HepG2 (cell line): Measurements from ENCODE around the gene ITPR1. TPM values are rescaled to one million over a fixed set of nuclear protein-coding genes. Genes with fewer than 3 reads are reported as not detected.

Experiments used
- ATAC-seq: fragments of 200-7000 bp; cut with Tn5 transposase; 3 replicates; pipeline ENCODE4 v1.9.1; 2020; ENCODE audit warnings: mild to moderate bottlenecking, moderate library complexity
- BruUV-seq: library from RNA; stranded (reverse); fragments of 400-500 nt; replicated peaks from 2 replicates; lab custom pipeline; 2021; lab: Mats Ljungman, UMichigan
- CTCF ChIA-PET: fragments of 300-600 bp; formaldehyde crosslinking; extraction: SDS; loops from one replicate; lab custom pipeline; 2021; ENCODE audit warnings: low total read pairs, inconsistent platforms, low intra/inter-chr PET ratio; lab: Yijun Ruan, JAX
- POLR2A ChIA-PET: fragments of 350-600 bp; sonication (Branson Sonifier 250); formaldehyde crosslinking; loops from one replicate; lab custom pipeline; 2020; ENCODE audit warnings: antibody characterized with exemption, inconsistent platforms; lab: Yijun Ruan, JAX
- DNase-seq: peaks from one replicate; pipeline ENCODE4 v3.0.0-alpha.2; 2015; ENCODE audit warnings: low spot score
- FAIRE-seq: peaks from 3 replicates; lab custom pipeline; 2011; peaks lifted over from hg19 to GRCh38; lab: Jason Lieb, UNC
- H2AFZ ChIP-seq: one replicate; pipeline ENCODE4 v1.6.1; 2011; ENCODE audit warnings: low read length, inconsistent platforms
- H3K27ac ChIP-seq: fragments of 300-600 bp; 3 replicates; pipeline ENCODE4 v1.8.0; 2011; ENCODE audit warnings: mixed run types, mild to moderate bottlenecking, mixed read lengths, low read length, inconsistent platforms; ENCODE audit not compliant: insufficient read depth; ENCODE audit errors: extremely low read length
- H3K27me3 ChIP-seq, 2 experiments: fragments of 200-600 bp in 1 of 2; 2 replicates in 1 of 2; 3 replicates in 1 of 2; pipeline versions ENCODE4 v1.6.0 to v1.8.0; 2011; ENCODE audit warnings: low read length in 2 of 2, mild to moderate bottlenecking in 2 of 2, moderate library complexity in 2 of 2, inconsistent platforms in 1 of 2; ENCODE audit not compliant: insufficient read depth in 2 of 2, control insufficient read depth in 1 of 2
- H3K36me3 ChIP-seq, 2 experiments: fragments of 200-600 bp in 1 of 2; replicated peaks in 1 of 2; 2 replicates in 1 of 2; 3 replicates in 1 of 2; pipeline versions ENCODE4 v1.5.1 to v1.8.0; 2011; ENCODE audit warnings: low read length in 2 of 2, inconsistent platforms in 1 of 2; ENCODE audit not compliant: insufficient read depth in 2 of 2, control insufficient read depth in 1 of 2
- H3K4me1 ChIP-seq: 2 replicates; pipeline ENCODE4 v1.5.1; 2012; ENCODE audit warnings: low read length, inconsistent platforms; ENCODE audit not compliant: insufficient read depth
- H3K4me2 ChIP-seq: 2 replicates; pipeline ENCODE4 v1.6.0; 2011; ENCODE audit warnings: low read depth, low read length, inconsistent platforms
- H3K4me3 ChIP-seq, 3 experiments: fragments of 200-600 bp in 1 of 3; sonication (generic), shearing (Covaris generic) in 1 of 3; replicated peaks in 1 of 3; 2 replicates each; pipeline ENCODE4 v1.5.1; 2011 to 2016; ENCODE audit warnings: low read length in 3 of 3, inconsistent platforms in 2 of 3, low read depth in 2 of 3, mild to moderate bottlenecking in 2 of 3, control low read depth in 1 of 3, mixed read lengths in 1 of 3; ENCODE audit not compliant: insufficient read depth in 1 of 3
- H3K79me2 ChIP-seq: one replicate; pipeline ENCODE4 v1.6.1; 2011; ENCODE audit warnings: low read length, inconsistent platforms; ENCODE audit not compliant: insufficient read depth
- H3K9ac ChIP-seq: 2 replicates; pipeline ENCODE4 v1.6.0; 2011; ENCODE audit warnings: mild to moderate bottlenecking, low read depth, low read length, inconsistent platforms; ENCODE audit not compliant: insufficient read depth
- H3K9me3 ChIP-seq: 2 replicates; pipeline ENCODE4 v1.5.1; 2012; ENCODE audit warnings: mild to moderate bottlenecking, low read length
- H4K20me1 ChIP-seq: 2 replicates; pipeline ENCODE4 v1.6.0; 2011; ENCODE audit warnings: inconsistent platforms, mild to moderate bottlenecking, low read length, moderate library complexity; ENCODE audit not compliant: insufficient read depth
- HIC2 ChIP-seq: sonication (generic); formaldehyde crosslinking; IDR thresholded peaks from 2 replicates; pipeline ENCODE4 v1.9.0; 2022; ENCODE audit warnings: low read depth, missing genetic modification reagents
- MAFF ChIP-seq: IDR thresholded peaks from 2 replicates; pipeline ENCODE4 v1.6.1; 2011; ENCODE audit warnings: low read depth, low read length, improper control_type of control experiment
- MAZ ChIP-seq, 2 experiments: sonication (generic) in 1 of 2; formaldehyde crosslinking in 1 of 2; IDR thresholded peaks; 2 replicates each; pipeline versions ENCODE4 v1.5.0 to v1.6.1; 2012 to 2020; ENCODE audit warnings: low read depth in 2 of 2, mild to moderate bottlenecking in 2 of 2, borderline replicate concordance in 1 of 2, improper control_type of control experiment in 1 of 2, low read length in 1 of 2, missing genetic modification reagents in 1 of 2, moderate library complexity in 1 of 2
- RERE ChIP-seq: IDR thresholded peaks from 2 replicates; pipeline ENCODE4 v1.6.1; 2016; ENCODE audit warnings: low read depth, missing genetic modification reagents, missing compliant biosample characterization
- THAP11 ChIP-seq: IDR thresholded peaks from 2 replicates; pipeline ENCODE4 v1.6.1; 2016; ENCODE audit warnings: missing biosample characterization, missing genetic modification reagents
- ZBTB39 ChIP-seq: sonication (generic); formaldehyde crosslinking; IDR thresholded peaks from 2 replicates; pipeline ENCODE4 v1.5.0; 2020; ENCODE audit warnings: missing genetic modification reagents
- ZNF646 ChIP-seq: sonication (generic); formaldehyde crosslinking; IDR thresholded peaks from 2 replicates; pipeline ENCODE4 v1.9.0; 2021; ENCODE audit warnings: mild to moderate bottlenecking, missing genetic modification reagents
- whole genome bisulfite sequencing: methylation state at CpG from one replicate; pipeline ENCODE4 v1.1.6; 2017; ENCODE audit warnings: low lambda C conversion rate; 5-methylcytosine and 5-hydroxymethylcytosine counted together
- in situ Hi-C: cut with HindIII; loops from 2 replicates; pipeline ENCODE4 v1.10.0; 2017; ENCODE audit warnings: low pct_unique_long_range_greater_than_20kb; ENCODE audit not compliant: extremely low pct_ligation_motif_present
- intact Hi-C: fragments of 100-400 bp; cut with micrococcal nuclease; formaldehyde crosslinking; loops from one replicate; pipeline ENCODE4 v1.10.0; 2022; ENCODE audit not compliant: unreplicated experiment
- polyA plus RNA-seq, 8 experiments: library from polyadenylated mRNA; depleted of rRNA in 3 of 8; stranded (reverse) in 7 of 8; unstranded in 1 of 8; fragments of >200 nt; fragmentation: Illumina TruSeq in 4 of 8; extraction: Trizol in 4 of 8; gene quantifications; 2 replicates each; pipeline versions ENCODE4 v1.2.1 to v1.2.3, GENCODE V29; 2011 to 2016; ENCODE audit warnings: low read depth in 4 of 8, missing spikeins in 1 of 8, mixed read lengths in 1 of 8; ENCODE audit not compliant: insufficient read depth in 1 of 8
- total RNA-seq, 5 experiments: library from RNA; depleted of rRNA; stranded (reverse); fragments of >200 nt; fragmentation: Illumina TruSeq; extraction: Trizol; gene quantifications; 2 replicates each; pipeline ENCODE4 v1.2.3, GENCODE V29; 2016; ENCODE audit warnings: low read depth in 1 of 5

ITPR1 gene
- total and polyA plus RNA-seq, 2 of the 13 experiments (the other 11 are each of a cell fraction or from before 2014, with no cell fraction given), result 10.0 to 11.4 TPM

GRCh38 chr3:4637265-4637664 is 144.1 kb downstream of the ITPR1 start:
- CTCF ChIA-PET, result no interaction called here
- Histone ChIP-seq H3K9me3 (no peaks in the 10 kb centered on the region), H3K4me1 (no peaks in the 10 kb centered on the region), H2AFZ (no peak overlapping the region), H3K27ac (no peak overlapping the region), H3K9ac (no peak overlapping the region), H3K4me3 (no peak overlapping the region), H3K79me2 (no peaks in the 10 kb centered on the region), H3K27me3 (no peaks in the 10 kb centered on the region), H3K4me2 (no peak overlapping the region), H3K36me3 (peaks cover 2 to 9% of the 10 kb centered on the region in 2 experiments; a peak in 3 of 5 replicates), H4K20me1 (no peaks in the 10 kb centered on the region)
- in situ Hi-C loops, result no loop called here
- DNase-seq (no peak), FAIRE-seq (no peak), ATAC-seq (no peak)
- intact Hi-C loops, result loop anchor here (10.0 kb wide), 1 partner anchor 142 kb away; the partner anchor contains the start of gene ITPR1
- 95% methylated on average over 2 of the region's 2 CpGs for whole genome bisulfite sequencing
- POLR2A ChIA-PET, result no interaction called here
- no TSS peak for BruUV-seq
- TF ChIP-seq HIC2 (CRISPR knock-in tag) (no peak), MAZ (IDR thresholded peaks at IDR 0.05; ENCODE audit: borderline replicate concordance, low read depth, low read length) (no peak), MAZ (CRISPR knock-in tag; IDR thresholded peaks at IDR 0.05; ENCODE audit: low read depth) (no peak), MAFF (no peak), ZNF646 (CRISPR knock-in tag) (no peak), ZBTB39 (CRISPR knock-in tag) (no peak), RERE (CRISPR knock-in tag) (no peak), THAP11 (CRISPR knock-in tag) (no peak)
